Loucy (cell line): ENCODE data around the gene TSPAN19.

Source experiments
- CTCF ChIP-seq: fragments of 200-600 bp; sonication (generic); conservative IDR thresholded peaks from 2 replicates; pipeline ENCODE4 v1.5.1; 2014; ENCODE audit warnings: mild to moderate bottlenecking, antibody characterized with exemption, low read length
- EZH2phosphoT487 ChIP-seq: fragments of 200-600 bp; IDR thresholded peaks from 2 replicates; pipeline ENCODE4 v1.6.1; 2018; ENCODE audit warnings: antibody characterized with exemption, mild to moderate bottlenecking, moderate library complexity, borderline replicate concordance

- TF ChIP-seq CTCF (no peak), EZH2phosphoT487 (no peak)
Observed at GRCh38 chr12:84996759-84997158, 39.3 kb downstream of the TSPAN19 start.
